Measurements from ENCODE around the gene VPS25. TPM values are rescaled to one million over a fixed set of nuclear protein-coding genes. Genes with fewer than 3 reads are reported as not detected.
"Not testable (repeated sequence)": the region's sequence is repeated elsewhere in the genome, so short reads cannot be mapped to it uniquely, and the experiment has no call there.

Gene VPS25
- total RNA-seq = 32.6 TPM
- 71.6 TPM for polyA plus RNA-seq

GRCh38 chr17:42773290-42774035 lies at the start of gene VPS25:
Gene VPS25 (plus strand): TSS chr17:42773449. CDS start chr17:42773476, 27 bp downstream.
- WGBS = under 1% methylated on average over 39 of the region's 39 CpGs
- Histone ChIP-seq H3K27ac (ENCODE audit: low read depth) (peak within 1 kb of the TSS; percentile 79), H3K36me3 (ENCODE audit: insufficient read depth) (no peaks in the 10 kb centered on the region), H3K4me1 (ENCODE audit: insufficient read depth) (no peaks in the 10 kb centered on the region), H3K4me3 (ENCODE audit: low read depth, low read length) (peak within 1 kb of the TSS; percentile 74)
- no peak for DNase-seq (ENCODE audit: extremely low spot score)

DNA sequence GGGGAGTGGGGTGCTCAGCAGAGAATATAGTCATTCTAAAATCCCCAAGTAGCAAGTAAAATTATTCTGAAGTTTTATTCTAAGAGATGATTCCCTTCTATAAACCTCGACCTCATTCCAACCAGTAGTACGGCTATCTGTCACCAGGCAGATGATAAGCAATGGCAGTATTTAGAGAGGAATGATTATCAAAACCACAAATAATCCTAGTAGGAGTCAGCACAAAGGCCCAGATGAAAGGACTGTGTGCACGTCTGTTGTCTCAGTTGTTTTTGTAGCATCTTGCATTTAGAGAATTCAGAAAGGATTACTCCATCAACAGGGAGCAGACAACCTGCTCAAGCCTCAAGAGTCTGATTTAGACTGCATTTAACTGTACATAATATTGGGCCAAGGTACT lies 49.6 kb upstream of the VPS25 start:
- Histone ChIP-seq H3K27ac (ENCODE audit: low read depth) (no peak overlapping the region), H3K4me3 (ENCODE audit: low read depth, low read length) (no peak overlapping the region), H3K36me3 (ENCODE audit: insufficient read depth) (peaks cover 9% of the 10 kb centered on the region), H3K4me1 (ENCODE audit: insufficient read depth) (no peaks in the 10 kb centered on the region)
- no peak for DNase-seq (ENCODE audit: extremely low spot score)
- WGBS = 66% methylated on average over 3 of the region's 3 CpGs

DNA sequence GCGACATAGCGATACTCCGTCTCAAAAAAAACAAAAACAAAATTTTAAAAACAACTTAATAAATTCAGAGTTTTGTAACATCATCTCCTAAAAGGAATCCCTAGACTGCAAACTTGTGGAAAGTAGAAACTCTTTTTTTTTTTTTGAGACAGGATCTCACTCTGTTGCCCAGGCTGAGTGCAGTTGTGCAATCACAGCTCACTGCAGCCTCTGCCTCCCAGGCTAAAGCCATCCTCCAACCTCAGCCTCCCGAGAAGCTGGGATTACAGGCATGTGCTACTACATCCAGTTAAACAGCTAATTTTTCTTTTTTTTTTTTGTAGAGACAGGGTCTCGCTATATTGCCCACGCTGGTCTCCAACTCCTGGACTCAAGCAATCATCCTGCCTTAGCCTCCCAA lies 48.1 kb upstream of the VPS25 start:
- 97% methylated on average over 6 of the region's 6 CpGs for WGBS
- Histone ChIP-seq H3K27ac (ENCODE audit: low read depth) (no peak overlapping the region), H3K36me3 (ENCODE audit: insufficient read depth) (peaks cover 8% of the 10 kb centered on the region), H3K4me1 (ENCODE audit: insufficient read depth) (no peaks in the 10 kb centered on the region), H3K4me3 (ENCODE audit: low read depth, low read length) (no peak overlapping the region)
- DNase-seq (ENCODE audit: extremely low spot score) = no peak

DNA sequence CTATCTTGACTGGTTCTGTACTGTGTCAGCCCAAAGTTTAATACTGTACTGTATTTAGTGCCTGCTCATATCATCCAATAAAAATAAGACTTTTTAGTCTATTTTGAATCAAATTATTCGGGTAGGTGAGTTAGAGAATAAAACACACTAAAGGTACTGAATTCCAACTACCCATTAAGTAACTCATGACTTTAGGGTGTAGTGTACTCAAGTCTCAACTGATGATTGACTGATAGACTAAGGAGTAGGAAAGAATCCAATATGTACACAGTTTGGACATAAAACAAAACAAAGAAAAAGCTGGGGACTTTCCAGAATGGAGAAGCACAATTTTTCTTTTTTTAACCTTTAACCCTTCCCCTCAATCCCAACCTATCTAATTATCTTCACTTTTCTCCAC lies 32.5 kb upstream of the VPS25 start:
- DNase-seq (ENCODE audit: extremely low spot score) = no peak
- H3K27ac ChIP-seq (ENCODE audit: low read depth) = no peak overlapping the region
- 80% methylated on average over 1 of the region's 1 CpG for WGBS
- no peaks in the 10 kb centered on the region for H3K36me3 ChIP-seq (ENCODE audit: insufficient read depth)
- no peaks in the 10 kb centered on the region for H3K4me1 ChIP-seq (ENCODE audit: insufficient read depth)
- H3K4me3 ChIP-seq (ENCODE audit: low read depth, low read length) = no peak overlapping the region

- H3K4me3 ChIP-seq (ENCODE audit: low read depth, low read length); H3K36me3 ChIP-seq (ENCODE audit: insufficient read depth); H3K4me1 ChIP-seq (ENCODE audit: insufficient read depth); DNase-seq (ENCODE audit: extremely low spot score); H3K27ac ChIP-seq (ENCODE audit: low read depth): not testable (repeated sequence)
- 94% methylated on average over 11 of the region's 11 CpGs for WGBS
These were observed 30.3 kb upstream of the VPS25 start for GRCh38 chr17:42742916-42743315.

GRCh38 chr17:42743595-42744282 lies 29.5 kb upstream of the VPS25 start:
- DNase-seq (ENCODE audit: extremely low spot score) = no peak
- no peaks in the 10 kb centered on the region for H3K36me3 ChIP-seq (ENCODE audit: insufficient read depth)
- no peaks in the 10 kb centered on the region for H3K4me1 ChIP-seq (ENCODE audit: insufficient read depth)
- WGBS = 38% methylated on average over 10 of the region's 10 CpGs
- H3K4me3 ChIP-seq (ENCODE audit: low read depth, low read length) = peak overlapping the region; percentile 74
- H3K27ac ChIP-seq (ENCODE audit: low read depth) = no peak overlapping the region

DNA sequence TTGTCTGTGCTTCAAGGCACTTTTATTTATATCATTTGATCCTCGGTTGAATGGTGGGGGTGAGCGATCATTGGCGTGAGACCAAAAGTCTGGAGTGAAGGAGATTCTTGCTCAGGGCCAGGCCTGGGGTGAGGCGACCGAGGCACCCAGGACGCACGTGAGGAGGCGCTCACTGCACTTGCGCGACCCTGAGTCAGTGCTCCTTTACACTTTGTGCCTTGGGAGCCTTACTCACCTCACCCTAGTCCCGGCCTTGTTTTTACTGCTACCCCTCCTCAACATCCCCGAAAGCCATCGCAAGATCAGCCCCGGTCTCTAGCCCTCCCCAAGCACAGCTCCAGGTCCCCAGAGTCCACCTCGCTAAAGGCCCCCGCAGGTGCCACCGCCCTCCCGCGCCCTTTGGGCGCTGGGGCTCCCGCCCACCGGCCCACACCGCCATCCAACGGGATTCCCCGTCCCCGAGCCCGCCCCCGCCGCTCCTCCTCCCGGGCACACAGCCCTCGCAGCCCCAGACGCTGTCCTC lies 28.9 kb upstream of the VPS25 start:
- peak overlapping the region; percentile 74 for H3K4me3 ChIP-seq (ENCODE audit: low read depth, low read length)
- H3K27ac ChIP-seq (ENCODE audit: low read depth) = peak overlapping the region; percentile 93
- no peak for DNase-seq (ENCODE audit: extremely low spot score)
- WGBS = under 1% methylated on average over 32 of the region's 32 CpGs
- H3K36me3 ChIP-seq (ENCODE audit: insufficient read depth) = no peaks in the 10 kb centered on the region
- no peaks in the 10 kb centered on the region for H3K4me1 ChIP-seq (ENCODE audit: insufficient read depth)

GRCh38 chr17:42744806-42745617 lies 28.2 kb upstream of the VPS25 start, which contains the start of gene EZH1:
Gene EZH1 (minus strand): TSS chr17:42745040. CDS start chr17:42728941, 16,099 bp downstream.
- H3K4me1 ChIP-seq (ENCODE audit: insufficient read depth) = no peaks in the 10 kb centered on the region
- DNase-seq (ENCODE audit: extremely low spot score) = peak; percentile 76
- WGBS = 5% methylated on average over 50 of the region's 50 CpGs
- H3K4me3 ChIP-seq (ENCODE audit: low read depth, low read length) = peak within 1 kb of the TSS; percentile 74
- no peaks in the 10 kb centered on the region for H3K36me3 ChIP-seq (ENCODE audit: insufficient read depth)
- H3K27ac ChIP-seq (ENCODE audit: low read depth) = peak within 1 kb of the TSS; percentile 93

DNA sequence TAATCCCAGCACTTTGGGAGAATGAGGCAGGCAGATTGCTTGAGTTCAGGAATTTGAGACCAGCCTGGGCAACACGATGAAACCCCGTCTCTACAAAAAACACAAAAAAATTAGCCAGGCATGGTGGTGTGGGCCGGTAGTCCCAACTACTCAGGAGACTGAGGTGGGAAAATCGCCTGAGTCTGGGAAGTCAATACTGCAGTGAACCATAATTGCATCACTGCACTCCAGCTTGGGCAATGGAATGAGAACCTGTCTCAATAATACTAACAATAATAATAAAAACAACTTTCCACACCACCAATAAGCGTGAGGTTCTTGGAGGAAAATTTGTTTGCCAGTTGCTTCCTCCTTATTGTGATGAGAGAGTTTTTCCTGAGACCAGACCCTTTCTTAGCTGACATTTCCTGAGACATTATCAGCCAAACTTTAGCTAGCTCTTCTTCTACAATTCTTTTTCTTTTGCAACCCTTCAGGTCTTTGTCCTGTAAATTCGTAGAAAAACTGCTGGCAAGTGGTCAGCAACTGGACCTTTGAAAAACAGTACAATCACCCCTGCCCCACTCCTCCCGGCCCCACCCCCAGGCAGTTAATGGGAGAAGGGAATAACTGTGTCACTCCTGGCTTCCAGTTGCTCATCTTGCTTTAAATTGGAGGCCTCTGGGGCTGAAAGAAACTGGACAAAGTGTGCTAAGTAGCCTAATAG lies 24.9 kb upstream of the VPS25 start:
- WGBS = 56% methylated on average over 7 of the region's 7 CpGs
- Histone ChIP-seq H3K27ac (ENCODE audit: low read depth) (no peak overlapping the region), H3K4me3 (ENCODE audit: low read depth, low read length) (no peak overlapping the region), H3K36me3 (ENCODE audit: insufficient read depth) (no peaks in the 10 kb centered on the region), H3K4me1 (ENCODE audit: insufficient read depth) (no peaks in the 10 kb centered on the region)
- no peak for DNase-seq (ENCODE audit: extremely low spot score)

DNA sequence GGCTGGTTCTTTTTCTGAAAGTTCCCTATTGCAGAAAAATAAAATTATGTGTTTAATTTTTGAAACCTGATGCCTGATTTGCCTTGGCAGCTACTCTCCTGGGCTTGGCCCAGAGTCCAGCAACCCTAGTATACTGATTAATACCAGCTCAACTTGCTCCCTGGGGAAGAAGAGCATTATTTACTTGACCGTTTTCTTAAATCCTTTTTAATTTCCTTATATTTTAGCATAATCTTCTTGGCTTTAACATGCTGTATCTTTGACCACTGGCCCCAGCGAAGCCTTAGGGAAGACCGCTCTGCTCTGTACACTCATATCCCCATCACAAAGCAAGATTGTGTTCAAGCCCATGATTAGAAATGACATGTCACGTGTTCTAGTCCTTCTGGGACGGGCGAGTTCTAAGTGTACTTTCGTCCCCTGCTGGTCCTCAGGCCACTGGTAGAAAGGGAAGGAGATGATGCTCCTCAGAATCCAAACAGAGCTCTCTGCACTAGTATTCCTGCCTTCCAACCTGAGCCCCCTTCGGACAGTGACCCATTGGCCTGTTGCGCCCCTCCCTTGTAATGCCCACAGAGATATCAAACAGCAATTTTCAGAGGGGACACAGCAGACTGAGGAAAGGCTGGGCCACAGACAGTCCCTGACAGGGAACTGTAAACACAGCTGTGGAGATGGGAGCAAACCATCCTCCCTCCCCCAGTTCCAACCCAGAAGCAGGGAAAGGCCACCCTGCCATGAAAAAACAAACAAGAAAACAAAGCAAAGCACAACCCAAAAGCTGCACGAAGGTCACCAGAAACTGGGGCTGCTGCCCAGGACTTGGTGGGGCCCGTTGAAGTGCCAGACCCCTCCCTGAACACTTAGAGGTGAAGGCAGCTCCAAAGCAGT lies 24.1 kb upstream of the VPS25 start:
- Histone ChIP-seq H3K36me3 (ENCODE audit: insufficient read depth) (no peaks in the 10 kb centered on the region), H3K27ac (ENCODE audit: low read depth) (peak overlapping the region; percentile 38), H3K4me3 (ENCODE audit: low read depth, low read length) (no peak overlapping the region), H3K4me1 (ENCODE audit: insufficient read depth) (no peaks in the 10 kb centered on the region)
- no peak for DNase-seq (ENCODE audit: extremely low spot score)
- 62% methylated on average over 11 of the region's 11 CpGs for WGBS

DNA sequence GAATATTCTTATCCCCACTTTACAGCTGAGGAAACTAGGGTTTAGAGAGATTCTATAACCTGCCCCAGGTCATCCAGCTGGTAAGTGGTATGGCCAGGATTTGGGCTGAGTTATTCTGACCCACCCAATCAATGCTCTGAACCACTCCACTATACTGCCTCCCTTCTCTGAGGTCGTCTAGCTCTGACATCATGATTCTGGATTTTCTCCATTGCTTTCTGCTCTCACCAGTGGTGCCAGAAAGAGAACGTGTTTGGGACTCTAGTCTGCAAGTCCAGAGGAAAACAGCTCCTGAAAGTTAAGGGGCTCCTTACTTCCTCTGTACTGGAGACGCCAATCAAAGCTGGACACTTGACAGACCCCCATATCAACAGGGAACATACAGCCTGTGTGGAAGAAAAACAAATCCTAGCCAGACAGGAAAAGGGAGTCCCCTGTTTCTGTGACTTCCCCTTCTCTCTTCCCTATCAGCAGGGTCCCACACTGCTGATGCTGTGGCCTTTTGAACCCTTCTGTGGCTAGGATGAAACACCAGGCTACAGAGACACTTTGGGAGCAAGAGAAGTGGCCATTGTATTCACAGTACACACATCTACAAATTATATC lies 22.4 kb upstream of the VPS25 start:
- Histone ChIP-seq H3K4me3 (ENCODE audit: low read depth, low read length) (no peak overlapping the region), H3K27ac (ENCODE audit: low read depth) (no peak overlapping the region), H3K36me3 (ENCODE audit: insufficient read depth) (no peaks in the 10 kb centered on the region), H3K4me1 (ENCODE audit: insufficient read depth) (no peaks in the 10 kb centered on the region)
- 29% methylated on average over 3 of the region's 3 CpGs for WGBS
- DNase-seq (ENCODE audit: extremely low spot score) = no peak

DNA sequence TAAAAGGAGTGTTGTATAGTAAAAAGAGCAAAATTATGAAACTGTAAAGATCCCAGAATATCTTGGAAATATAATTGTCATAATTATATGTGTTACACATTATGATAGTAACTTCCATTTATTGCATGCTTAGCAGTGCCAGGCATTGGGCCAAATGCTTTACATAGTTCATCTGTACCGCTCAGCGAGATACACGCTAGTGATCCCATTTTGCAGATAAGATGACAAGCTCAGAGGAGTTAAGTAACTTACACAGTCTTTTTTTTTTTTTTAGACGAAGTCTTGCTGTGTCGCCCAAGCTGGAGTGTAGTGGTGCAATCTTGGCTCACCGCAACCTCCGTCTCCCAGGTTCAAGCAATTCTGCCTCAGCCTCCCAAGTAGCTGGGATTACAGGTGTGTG lies 21.6 kb upstream of the VPS25 start:
- Histone ChIP-seq H3K27ac (ENCODE audit: low read depth) (no peak overlapping the region), H3K4me3 (ENCODE audit: low read depth, low read length) (no peak overlapping the region), H3K36me3 (ENCODE audit: insufficient read depth) (no peaks in the 10 kb centered on the region), H3K4me1 (ENCODE audit: insufficient read depth) (no peaks in the 10 kb centered on the region)
- DNase-seq (ENCODE audit: extremely low spot score) = no peak
- WGBS = 37% methylated on average over 7 of the region's 7 CpGs
